GM23338 (cell line): ENCODE data around the gene SHISA9. TPM values are rescaled to one million over a fixed set of nuclear protein-coding genes. Genes with fewer than 3 reads are reported as not detected.

Source experiments
- ATAC-seq: fragments of 200-7000 bp; cut with Tn5 transposase; 3 replicates; pipeline ENCODE4 v1.9.1; 2020
- DNase-seq: peaks from one replicate; pipeline ENCODE4 v3.0.0-alpha.2; 2015; ENCODE audit warnings: low spot score
- H2AFZ ChIP-seq: fragments of 200-600 bp; sonication (generic); 2 replicates; pipeline ENCODE4 v1.8.0; 2016; ENCODE audit warnings: antibody characterized with exemption, mild to moderate bottlenecking, moderate library complexity
- H3F3A ChIP-seq: fragments of 200-600 bp; sonication (generic); replicated peaks from 2 replicates; pipeline ENCODE4 v1.8.0; 2017; ENCODE audit warnings: antibody characterized with exemption, mixed run types, low read depth
- H3K27ac ChIP-seq: fragments of 200-600 bp; sonication (generic); 2 replicates; pipeline ENCODE4 v1.6.1; 2016; ENCODE audit warnings: low read depth
- H3K27me3 ChIP-seq: fragments of 200-600 bp; sonication (generic); 2 replicates; pipeline ENCODE4 v1.8.0; 2016; ENCODE audit warnings: mild to moderate bottlenecking, mixed run types, moderate library complexity; ENCODE audit not compliant: insufficient read depth
- H3K36me3 ChIP-seq: fragments of 200-600 bp; sonication (generic); 2 replicates; pipeline ENCODE4 v1.8.0; 2016; ENCODE audit warnings: mild to moderate bottlenecking; ENCODE audit not compliant: insufficient read depth
- H3K4me1 ChIP-seq: fragments of 200-600 bp; sonication (generic); 2 replicates; pipeline ENCODE4 v1.8.0; 2016; ENCODE audit warnings: mild to moderate bottlenecking, moderate library complexity; ENCODE audit not compliant: insufficient read depth
- H3K4me2 ChIP-seq: fragments of 200-600 bp; sonication (generic); 2 replicates; pipeline ENCODE4 v1.7.1; 2017; ENCODE audit warnings: mixed run types
- H3K4me3 ChIP-seq: fragments of 200-600 bp; sonication (generic); 2 replicates; pipeline ENCODE4 v1.6.1; 2016; ENCODE audit warnings: mixed run types
- H3K79me2 ChIP-seq: fragments of 200-600 bp; sonication (generic); replicated peaks from 2 replicates; pipeline ENCODE4 v1.8.0; 2017; ENCODE audit warnings: mild to moderate bottlenecking; ENCODE audit not compliant: insufficient read depth
- H3K9me2 ChIP-seq: fragments of 200-600 bp; sonication (generic); 2 replicates; pipeline ENCODE4 v1.8.0; 2017; ENCODE audit not compliant: insufficient read depth
- H4K20me1 ChIP-seq: fragments of 200-600 bp; sonication (generic); replicated peaks from 2 replicates; pipeline ENCODE4 v1.8.0; 2017; ENCODE audit warnings: mild to moderate bottlenecking; ENCODE audit not compliant: insufficient read depth
- H3K27ac Mint-ChIP-seq: 2 replicates; pipeline ENCODE4 v1.8.0; 2020; ENCODE audit warnings: inconsistent platforms, mild to moderate bottlenecking, moderate library complexity, mixed read lengths
- H3K27me3 Mint-ChIP-seq: 3 replicates; pipeline ENCODE4 v1.8.0; 2022; ENCODE audit warnings: low read depth, mild to moderate bottlenecking, moderate library complexity, mixed read lengths, inconsistent platforms; ENCODE audit not compliant: insufficient read depth, poor library complexity
- H3K36me3 Mint-ChIP-seq: 3 replicates; pipeline ENCODE4 v1.8.0; 2021; ENCODE audit warnings: low read depth, mild to moderate bottlenecking, inconsistent platforms, moderate library complexity, mixed read lengths
- H3K4me1 Mint-ChIP-seq: 3 replicates; pipeline ENCODE4 v1.8.0; 2020; ENCODE audit warnings: mild to moderate bottlenecking, inconsistent platforms, mixed read lengths
- H3K4me3 Mint-ChIP-seq: 3 replicates; pipeline ENCODE4 v1.8.0; 2021; ENCODE audit warnings: moderate library complexity, mild to moderate bottlenecking, inconsistent platforms, mixed read lengths
- H3K9me3 Mint-ChIP-seq: 3 replicates; pipeline ENCODE4 v1.8.0; 2020; ENCODE audit warnings: moderate library complexity, mild to moderate bottlenecking, inconsistent platforms, mixed read lengths
- CREB1 ChIP-seq: fragments of 250-450 bp; sonication (Bioruptor Pico); IDR thresholded peaks from 2 replicates; pipeline ENCODE4 v1.5.0; 2020; ENCODE audit warnings: low read depth, mild to moderate bottlenecking, moderate library complexity
- EZH2 ChIP-seq: fragments of 200-600 bp; sonication (generic); IDR thresholded peaks from one replicate; pipeline ENCODE4 v1.8.0; 2017; ENCODE audit warnings: antibody characterized with exemption, mild to moderate bottlenecking, low read depth; ENCODE audit not compliant: unreplicated experiment
- EZH2phosphoT487 ChIP-seq: fragments of 200-600 bp; sonication (generic); IDR thresholded peaks from one replicate; pipeline ENCODE4 v1.8.1; 2018; ENCODE audit warnings: antibody characterized with exemption; ENCODE audit not compliant: unreplicated experiment
- JUNB ChIP-seq: IDR thresholded peaks from one replicate; pipeline ENCODE4 v1.6.1; 2016; ENCODE audit warnings: antibody characterized with exemption; ENCODE audit not compliant: unreplicated experiment
- NANOG ChIP-seq: IDR thresholded peaks from 2 replicates; pipeline ENCODE4 v1.6.1; 2016; ENCODE audit warnings: antibody characterized with exemption, borderline replicate concordance
- POLR2AphosphoS5 ChIP-seq: IDR thresholded peaks from 2 replicates; pipeline ENCODE4 v1.6.1; 2016; ENCODE audit warnings: antibody characterized with exemption, low read depth
- STAT1 ChIP-seq: IDR thresholded peaks from one replicate; pipeline ENCODE4 v1.6.1; 2016; ENCODE audit warnings: antibody characterized with exemption; ENCODE audit not compliant: unreplicated experiment
- ZNF114 ChIP-seq: fragments of 250-450 bp; sonication (Bioruptor Pico); IDR thresholded peaks from 2 replicates; pipeline ENCODE4 v1.5.0; 2020; ENCODE audit warnings: mild to moderate bottlenecking, moderate library complexity
- ZNF331 ChIP-seq: fragments of 250-450 bp; sonication (Bioruptor Pico); IDR thresholded peaks from 2 replicates; pipeline ENCODE4 v1.5.0; 2020; ENCODE audit warnings: low read depth, mild to moderate bottlenecking, moderate library complexity
- polyA plus RNA-seq: library from polyadenylated mRNA; unstranded; fragments of >200 nt; fragmentation: Nextera tagmentation; extraction: Ambion mirVana; gene quantifications from 2 replicates; pipeline ENCODE4 v1.2.1, GENCODE V29; 2016
- total RNA-seq: library from RNA; depleted of rRNA; stranded (reverse); fragments of >200 nt; shearing (Covaris generic); gene quantifications from 2 replicates; pipeline ENCODE4 v1.2.3, GENCODE V29; 2014
- TF ChIP-seq, protein P1 (sequence below), 2 experiments: fragments of 200-600 bp in 1 of 2; sonication (generic) in 1 of 2; conservative IDR thresholded peaks; 2 replicates each; pipeline versions ENCODE4 v1.5.1 to v1.6.1; 2016 to 2017; ENCODE audit warnings: antibody characterized with exemption in 2 of 2, low read depth in 2 of 2, mild to moderate bottlenecking in 2 of 2, moderate library complexity in 1 of 2
- TF ChIP-seq, protein P2 (sequence below): IDR thresholded peaks from one replicate; pipeline ENCODE4 v1.6.1; 2018; ENCODE audit warnings: antibody characterized with exemption; ENCODE audit not compliant: unreplicated experiment
- TF ChIP-seq, protein P3 (sequence below): IDR thresholded peaks from 2 replicates; pipeline ENCODE4 v1.6.1; 2016; ENCODE audit warnings: antibody characterized with exemption

Gene SHISA9
- total and polyA plus RNA-seq, 2 experiments from 2014 or later: 10.4 to 45.6 TPM

DNA sequence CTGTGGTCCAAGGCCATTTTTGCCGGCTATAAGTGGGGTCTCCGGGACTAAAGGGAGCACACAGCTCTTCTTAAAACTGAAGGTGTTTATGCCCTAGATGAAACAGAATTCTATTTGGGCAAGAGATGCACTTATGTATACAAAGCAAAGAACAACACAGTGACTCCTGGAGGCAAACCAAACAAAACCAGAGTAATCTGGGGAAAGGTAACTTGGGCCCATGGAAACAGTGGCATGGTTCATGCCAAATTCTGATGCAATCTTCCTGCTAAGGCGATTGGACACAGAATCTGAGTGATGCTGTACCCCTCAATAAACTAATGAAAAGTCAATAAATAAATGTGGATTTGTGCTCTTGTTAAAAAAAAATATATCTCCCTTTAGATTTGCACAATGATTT lies 20.2 kb upstream of the SHISA9 start (continued):
- TF ChIP-seq, protein P1, sequence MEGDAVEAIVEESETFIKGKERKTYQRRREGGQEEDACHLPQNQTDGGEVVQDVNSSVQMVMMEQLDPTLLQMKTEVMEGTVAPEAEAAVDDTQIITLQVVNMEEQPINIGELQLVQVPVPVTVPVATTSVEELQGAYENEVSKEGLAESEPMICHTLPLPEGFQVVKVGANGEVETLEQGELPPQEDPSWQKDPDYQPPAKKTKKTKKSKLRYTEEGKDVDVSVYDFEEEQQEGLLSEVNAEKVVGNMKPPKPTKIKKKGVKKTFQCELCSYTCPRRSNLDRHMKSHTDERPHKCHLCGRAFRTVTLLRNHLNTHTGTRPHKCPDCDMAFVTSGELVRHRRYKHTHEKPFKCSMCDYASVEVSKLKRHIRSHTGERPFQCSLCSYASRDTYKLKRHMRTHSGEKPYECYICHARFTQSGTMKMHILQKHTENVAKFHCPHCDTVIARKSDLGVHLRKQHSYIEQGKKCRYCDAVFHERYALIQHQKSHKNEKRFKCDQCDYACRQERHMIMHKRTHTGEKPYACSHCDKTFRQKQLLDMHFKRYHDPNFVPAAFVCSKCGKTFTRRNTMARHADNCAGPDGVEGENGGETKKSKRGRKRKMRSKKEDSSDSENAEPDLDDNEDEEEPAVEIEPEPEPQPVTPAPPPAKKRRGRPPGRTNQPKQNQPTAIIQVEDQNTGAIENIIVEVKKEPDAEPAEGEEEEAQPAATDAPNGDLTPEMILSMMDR (conservative IDR thresholded peaks at IDR 0.05; ENCODE audit: low read depth in 2 of 2): no peak
- TF ChIP-seq POLR2AphosphoS5 (no peak), NANOG (no peak), ZNF331 (CRISPR knock-in tag) (no peak), EZH2phosphoT487 (no peak), JUNB (no peak), CREB1 (CRISPR knock-in tag) (no peak)
- TF ChIP-seq, protein P2, sequence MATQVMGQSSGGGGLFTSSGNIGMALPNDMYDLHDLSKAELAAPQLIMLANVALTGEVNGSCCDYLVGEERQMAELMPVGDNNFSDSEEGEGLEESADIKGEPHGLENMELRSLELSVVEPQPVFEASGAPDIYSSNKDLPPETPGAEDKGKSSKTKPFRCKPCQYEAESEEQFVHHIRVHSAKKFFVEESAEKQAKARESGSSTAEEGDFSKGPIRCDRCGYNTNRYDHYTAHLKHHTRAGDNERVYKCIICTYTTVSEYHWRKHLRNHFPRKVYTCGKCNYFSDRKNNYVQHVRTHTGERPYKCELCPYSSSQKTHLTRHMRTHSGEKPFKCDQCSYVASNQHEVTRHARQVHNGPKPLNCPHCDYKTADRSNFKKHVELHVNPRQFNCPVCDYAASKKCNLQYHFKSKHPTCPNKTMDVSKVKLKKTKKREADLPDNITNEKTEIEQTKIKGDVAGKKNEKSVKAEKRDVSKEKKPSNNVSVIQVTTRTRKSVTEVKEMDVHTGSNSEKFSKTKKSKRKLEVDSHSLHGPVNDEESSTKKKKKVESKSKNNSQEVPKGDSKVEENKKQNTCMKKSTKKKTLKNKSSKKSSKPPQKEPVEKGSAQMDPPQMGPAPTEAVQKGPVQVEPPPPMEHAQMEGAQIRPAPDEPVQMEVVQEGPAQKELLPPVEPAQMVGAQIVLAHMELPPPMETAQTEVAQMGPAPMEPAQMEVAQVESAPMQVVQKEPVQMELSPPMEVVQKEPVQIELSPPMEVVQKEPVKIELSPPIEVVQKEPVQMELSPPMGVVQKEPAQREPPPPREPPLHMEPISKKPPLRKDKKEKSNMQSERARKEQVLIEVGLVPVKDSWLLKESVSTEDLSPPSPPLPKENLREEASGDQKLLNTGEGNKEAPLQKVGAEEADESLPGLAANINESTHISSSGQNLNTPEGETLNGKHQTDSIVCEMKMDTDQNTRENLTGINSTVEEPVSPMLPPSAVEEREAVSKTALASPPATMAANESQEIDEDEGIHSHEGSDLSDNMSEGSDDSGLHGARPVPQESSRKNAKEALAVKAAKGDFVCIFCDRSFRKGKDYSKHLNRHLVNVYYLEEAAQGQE: no peak

DNA sequence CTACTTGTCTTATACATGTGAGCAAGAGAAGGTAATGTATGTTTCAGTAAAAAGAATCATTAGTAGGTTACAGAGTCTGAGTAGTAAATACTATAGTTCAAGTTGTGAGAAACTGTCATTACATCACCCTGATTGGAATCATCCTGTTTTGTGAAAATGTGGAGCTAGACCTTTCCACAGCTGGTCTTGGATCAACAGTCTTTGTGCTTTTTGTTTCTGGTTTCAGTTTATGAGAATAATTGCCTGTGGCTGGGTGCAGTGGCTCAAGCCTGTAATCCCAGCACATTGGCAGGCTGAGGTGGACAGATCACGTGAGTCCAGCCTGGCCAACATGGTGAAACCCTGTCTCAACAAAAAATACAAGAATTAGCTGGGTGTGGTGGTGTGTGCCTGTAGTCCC lies 19.7 kb upstream of the SHISA9 start:
- Mint-ChIP-seq H3K27me3 (peaks cover 7% of the 10 kb centered on the region), H3K27ac (no peak overlapping the region), H3K4me3 (no peak overlapping the region), H3K9me3 (peaks cover 3% of the 10 kb centered on the region; the same call in 2 of the 3 replicates), H3K36me3 (no peaks in the 10 kb centered on the region), H3K4me1 (no peaks in the 10 kb centered on the region; the same call in 2 of the 3 replicates)
- no peaks in the 10 kb centered on the region for H3K27me3 ChIP-seq
- no peaks in the 10 kb centered on the region for H4K20me1 ChIP-seq
- ATAC-seq: no peak
- TF ChIP-seq POLR2AphosphoS5: no peak
- TF ChIP-seq JUNB: no peak
- no peak for TF ChIP-seq CREB1 (CRISPR knock-in tag)
- TF ChIP-seq EZH2phosphoT487: no peak
- TF ChIP-seq NANOG: no peak
- H3K9me2 ChIP-seq: no peaks in the 10 kb centered on the region
- no peaks in the 10 kb centered on the region for H3K36me3 ChIP-seq
- H3K4me1 ChIP-seq: no peaks in the 10 kb centered on the region
- no peak overlapping the region for H3K27ac ChIP-seq
- DNase-seq: no peak
- no peaks in the 10 kb centered on the region for H3K79me2 ChIP-seq
- no peak overlapping the region for H3K4me2 ChIP-seq
- H3F3A ChIP-seq: no peaks in the 10 kb centered on the region
- H2AFZ ChIP-seq: no peak overlapping the region
- H3K4me3 ChIP-seq: no peak overlapping the region

DNA sequence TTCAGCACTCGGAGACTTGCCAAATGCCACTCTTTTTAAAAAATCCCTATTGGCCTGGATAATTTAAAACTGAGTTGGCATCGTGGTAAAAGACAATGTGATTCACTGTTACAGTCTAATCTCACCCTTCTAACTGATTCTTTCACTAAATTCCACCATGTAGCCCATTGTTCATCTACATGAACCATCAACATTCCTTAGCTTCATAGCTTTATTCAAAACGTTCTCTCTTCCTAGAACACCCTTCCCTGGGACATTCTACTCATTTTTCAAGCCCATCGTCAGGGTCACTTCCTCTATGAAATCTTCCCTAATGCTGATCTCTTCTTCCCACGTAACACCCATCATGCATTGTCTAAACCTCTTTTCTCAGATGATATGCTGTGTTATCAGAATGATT lies 15.7 kb upstream of the SHISA9 start:
- H3K36me3 Mint-ChIP-seq: no peaks in the 10 kb centered on the region
- Histone ChIP-seq H3K4me3 (no peak overlapping the region), H3K79me2 (no peaks in the 10 kb centered on the region), H2AFZ (no peak overlapping the region), H3F3A (no peaks in the 10 kb centered on the region), H3K4me2 (no peak overlapping the region), H3K36me3 (no peaks in the 10 kb centered on the region), H3K27me3 (no peaks in the 10 kb centered on the region), H3K27ac (no peak overlapping the region), H3K4me1 (no peaks in the 10 kb centered on the region), H4K20me1 (no peaks in the 10 kb centered on the region), H3K9me2 (no peaks in the 10 kb centered on the region)
- peaks cover 5% of the 10 kb centered on the region for H3K27me3 Mint-ChIP-seq
- H3K4me3 Mint-ChIP-seq: no peak overlapping the region
- H3K27ac Mint-ChIP-seq: no peak overlapping the region
- H3K9me3 Mint-ChIP-seq: peaks cover 3% of the 10 kb centered on the region; the same call in 2 of the 3 replicates
- ATAC-seq: no peak
- DNase-seq: no peak
- H3K4me1 Mint-ChIP-seq: no peaks in the 10 kb centered on the region; the same call in 2 of the 3 replicates
- TF ChIP-seq, protein P3, sequence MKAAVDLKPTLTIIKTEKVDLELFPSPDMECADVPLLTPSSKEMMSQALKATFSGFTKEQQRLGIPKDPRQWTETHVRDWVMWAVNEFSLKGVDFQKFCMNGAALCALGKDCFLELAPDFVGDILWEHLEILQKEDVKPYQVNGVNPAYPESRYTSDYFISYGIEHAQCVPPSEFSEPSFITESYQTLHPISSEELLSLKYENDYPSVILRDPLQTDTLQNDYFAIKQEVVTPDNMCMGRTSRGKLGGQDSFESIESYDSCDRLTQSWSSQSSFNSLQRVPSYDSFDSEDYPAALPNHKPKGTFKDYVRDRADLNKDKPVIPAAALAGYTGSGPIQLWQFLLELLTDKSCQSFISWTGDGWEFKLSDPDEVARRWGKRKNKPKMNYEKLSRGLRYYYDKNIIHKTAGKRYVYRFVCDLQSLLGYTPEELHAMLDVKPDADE: no peak
- TF ChIP-seq JUNB: no peak
- no peak for TF ChIP-seq POLR2AphosphoS5
- no peak for TF ChIP-seq STAT1
- TF ChIP-seq ZNF114 (CRISPR knock-in tag): no peak
- TF ChIP-seq CREB1 (CRISPR knock-in tag): no peak
- no peak for TF ChIP-seq EZH2
- no peak for TF ChIP-seq ZNF331 (CRISPR knock-in tag)
- TF ChIP-seq, protein P2: no peak
- TF ChIP-seq NANOG: no peak
